HepG2 (cell line): ENCODE results near the gene SYNE3. TPM values are rescaled to one million over a fixed set of nuclear protein-coding genes. Genes with fewer than 3 reads are reported as not detected.

Source experiments
- ATF7 ChIP-seq, 2 experiments: fragments of 450-650 bp in 1 of 2; sonication (generic) in 1 of 2; formaldehyde crosslinking in 1 of 2; IDR thresholded peaks; 2 replicates each; pipeline versions ENCODE4 v1.4.0 to v1.6.1; 2016 to 2020; ENCODE audit warnings: antibody characterized with exemption in 1 of 2, mild to moderate bottlenecking in 1 of 2, missing genetic modification reagents in 1 of 2
- GFI1 ChIP-seq: sonication (generic); formaldehyde crosslinking; IDR thresholded peaks from 2 replicates; pipeline ENCODE4 v1.5.0; 2020; ENCODE audit warnings: missing genetic modification reagents, mild to moderate bottlenecking, borderline replicate concordance
- NR2F6 ChIP-seq, 2 experiments: IDR thresholded peaks; 2 replicates each; pipeline ENCODE4 v1.6.1; 2016; ENCODE audit warnings: antibody characterized with exemption in 1 of 2, mild to moderate bottlenecking in 1 of 2
- RELA ChIP-seq: sonication (generic); formaldehyde crosslinking; IDR thresholded peaks from 2 replicates; pipeline ENCODE4 v1.4.0; 2020; ENCODE audit warnings: missing genetic modification reagents
- REPIN1 ChIP-seq: sonication (generic); formaldehyde crosslinking; IDR thresholded peaks from 2 replicates; pipeline ENCODE4 v1.8.0; 2022; ENCODE audit warnings: missing genetic modification reagents, low read depth, mild to moderate bottlenecking, borderline replicate concordance
- RXRB ChIP-seq: IDR thresholded peaks from 2 replicates; pipeline ENCODE4 v1.6.1; 2016; ENCODE audit warnings: borderline replicate concordance, missing genetic modification reagents, missing compliant biosample characterization
- SMC3 ChIP-seq: IDR thresholded peaks from 2 replicates; pipeline ENCODE4 v1.6.1; 2011; ENCODE audit warnings: low read length, improper control_type of control experiment
- YY1 ChIP-seq: IDR thresholded peaks from 2 replicates; pipeline ENCODE4 v1.6.1; 2011; ENCODE audit warnings: low read length, low read depth, moderate library complexity, mild to moderate bottlenecking; ENCODE audit not compliant: insufficient read depth, insufficient replicate concordance
- ZNF501 ChIP-seq: sonication (generic); formaldehyde crosslinking; IDR thresholded peaks from 2 replicates; pipeline ENCODE4 v1.5.1; 2020; ENCODE audit warnings: mild to moderate bottlenecking, moderate library complexity, missing genetic modification reagents
- ZNF607 ChIP-seq: sonication (generic); formaldehyde crosslinking; IDR thresholded peaks from 2 replicates; pipeline ENCODE4 v1.5.1; 2020; ENCODE audit warnings: missing genetic modification reagents, mild to moderate bottlenecking, borderline replicate concordance
- polyA plus RNA-seq, 8 experiments: library from polyadenylated mRNA; depleted of rRNA in 3 of 8; stranded (reverse) in 7 of 8; unstranded in 1 of 8; fragments of >200 nt; fragmentation: Illumina TruSeq in 4 of 8; extraction: Trizol in 4 of 8; gene quantifications; 2 replicates each; pipeline versions ENCODE4 v1.2.1 to v1.2.3, GENCODE V29; 2011 to 2016; ENCODE audit warnings: low read depth in 4 of 8, missing spikeins in 1 of 8, mixed read lengths in 1 of 8; ENCODE audit not compliant: insufficient read depth in 1 of 8
- total RNA-seq, 5 experiments: library from RNA; depleted of rRNA; stranded (reverse); fragments of >200 nt; fragmentation: Illumina TruSeq; extraction: Trizol; gene quantifications; 2 replicates each; pipeline ENCODE4 v1.2.3, GENCODE V29; 2016; ENCODE audit warnings: low read depth in 1 of 5
- TF ChIP-seq, protein P1 (sequence below): sonication (generic); formaldehyde crosslinking; IDR thresholded peaks from 2 replicates; pipeline ENCODE4 v1.4.0; 2020; ENCODE audit warnings: missing genetic modification reagents, borderline replicate concordance
- TF ChIP-seq, protein P2 (sequence below): IDR thresholded peaks from 2 replicates; pipeline ENCODE4 v1.6.1; 2016; ENCODE audit warnings: control low read depth
- TF ChIP-seq, protein P3 (sequence below): sonication (generic); formaldehyde crosslinking; IDR thresholded peaks from 2 replicates; pipeline ENCODE4 v1.5.1; 2020; ENCODE audit warnings: mild to moderate bottlenecking, moderate library complexity, missing genetic modification reagents
- TF ChIP-seq, protein P4 (sequence below): sonication (generic); formaldehyde crosslinking; IDR thresholded peaks from 2 replicates; pipeline ENCODE4 v1.8.0; 2022; ENCODE audit warnings: mild to moderate bottlenecking, missing genetic modification reagents; ENCODE audit not compliant: insufficient replicate concordance
- TF ChIP-seq, protein P5 (sequence below): sonication (generic); formaldehyde crosslinking; IDR thresholded peaks from 2 replicates; pipeline ENCODE4 v1.4.0; 2020; ENCODE audit warnings: missing genetic modification reagents
- TF ChIP-seq, protein P6 (sequence below): sonication (generic); formaldehyde crosslinking; IDR thresholded peaks from 2 replicates; pipeline ENCODE4 v1.5.1; 2020; ENCODE audit warnings: missing genetic modification reagents, mild to moderate bottlenecking, borderline replicate concordance
- TF ChIP-seq, protein P7 (sequence below): IDR thresholded peaks from 2 replicates; pipeline ENCODE4 v1.6.1; 2012; ENCODE audit warnings: inconsistent platforms

SYNE3 gene
- total and polyA plus RNA-seq, 2 of the 13 experiments (the other 11 are each of a cell fraction or from before 2014, with no cell fraction given): 7.8 to 8.0 TPM

DNA sequence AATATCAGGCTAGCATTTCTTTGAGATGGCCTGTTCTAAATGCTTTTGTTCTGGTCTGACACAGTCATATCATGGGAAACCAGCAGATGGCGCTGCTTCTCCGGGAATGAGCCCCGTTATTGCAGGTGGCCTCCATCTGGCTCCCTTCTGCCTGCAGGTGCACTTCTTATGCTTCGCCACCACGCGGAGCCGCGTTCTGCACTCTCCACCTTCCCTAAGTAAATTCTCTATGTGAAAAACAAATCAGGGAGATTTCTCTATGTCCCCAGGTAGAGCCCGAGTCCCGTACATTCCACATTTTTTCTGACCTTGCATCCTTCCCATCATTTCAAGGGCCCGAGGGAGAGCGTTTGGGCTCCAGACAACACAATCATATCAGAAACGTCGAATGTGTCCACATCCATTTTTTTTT lies 44.6 kb upstream of the SYNE3 start (continued):
- TF ChIP-seq, protein P1, sequence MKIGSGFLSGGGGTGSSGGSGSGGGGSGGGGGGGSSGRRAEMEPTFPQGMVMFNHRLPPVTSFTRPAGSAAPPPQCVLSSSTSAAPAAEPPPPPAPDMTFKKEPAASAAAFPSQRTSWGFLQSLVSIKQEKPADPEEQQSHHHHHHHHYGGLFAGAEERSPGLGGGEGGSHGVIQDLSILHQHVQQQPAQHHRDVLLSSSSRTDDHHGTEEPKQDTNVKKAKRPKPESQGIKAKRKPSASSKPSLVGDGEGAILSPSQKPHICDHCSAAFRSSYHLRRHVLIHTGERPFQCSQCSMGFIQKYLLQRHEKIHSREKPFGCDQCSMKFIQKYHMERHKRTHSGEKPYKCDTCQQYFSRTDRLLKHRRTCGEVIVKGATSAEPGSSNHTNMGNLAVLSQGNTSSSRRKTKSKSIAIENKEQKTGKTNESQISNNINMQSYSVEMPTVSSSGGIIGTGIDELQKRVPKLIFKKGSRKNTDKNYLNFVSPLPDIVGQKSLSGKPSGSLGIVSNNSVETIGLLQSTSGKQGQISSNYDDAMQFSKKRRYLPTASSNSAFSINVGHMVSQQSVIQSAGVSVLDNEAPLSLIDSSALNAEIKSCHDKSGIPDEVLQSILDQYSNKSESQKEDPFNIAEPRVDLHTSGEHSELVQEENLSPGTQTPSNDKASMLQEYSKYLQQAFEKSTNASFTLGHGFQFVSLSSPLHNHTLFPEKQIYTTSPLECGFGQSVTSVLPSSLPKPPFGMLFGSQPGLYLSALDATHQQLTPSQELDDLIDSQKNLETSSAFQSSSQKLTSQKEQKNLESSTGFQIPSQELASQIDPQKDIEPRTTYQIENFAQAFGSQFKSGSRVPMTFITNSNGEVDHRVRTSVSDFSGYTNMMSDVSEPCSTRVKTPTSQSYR (CRISPR knock-in tag): no peak
- TF ChIP-seq SMC3 (peak; percentile 99), YY1 (peak; percentile 27), ZNF501 (CRISPR knock-in tag) (peak; percentile 70; the same call in 1 of the 2 replicates), RXRB (CRISPR knock-in tag) (peak; percentile 59; the same call in 1 of the 2 replicates), RELA (CRISPR knock-in tag) (0 out of 2 replicates have a peak, but pooled peaks have one; percentile 15), REPIN1 (CRISPR knock-in tag) (peak; percentile 55; the same call in 1 of the 2 replicates), NR2F6 (IDR thresholded peaks at IDR 0.05) (no peak), NR2F6 (CRISPR knock-in tag; IDR thresholded peaks at IDR 0.05) (peak; percentile 33; the same call in 1 of the 2 replicates), ATF7 (IDR thresholded peaks at IDR 0.05) (no peak), ATF7 (CRISPR knock-in tag; IDR thresholded peaks at IDR 0.05) (no peak), ZNF607 (CRISPR knock-in tag) (0 out of 2 replicates have a peak, but pooled peaks have one; percentile 45), GFI1 (CRISPR knock-in tag) (peak; percentile 38; the same call in 1 of the 2 replicates)
- TF ChIP-seq, protein P2, sequence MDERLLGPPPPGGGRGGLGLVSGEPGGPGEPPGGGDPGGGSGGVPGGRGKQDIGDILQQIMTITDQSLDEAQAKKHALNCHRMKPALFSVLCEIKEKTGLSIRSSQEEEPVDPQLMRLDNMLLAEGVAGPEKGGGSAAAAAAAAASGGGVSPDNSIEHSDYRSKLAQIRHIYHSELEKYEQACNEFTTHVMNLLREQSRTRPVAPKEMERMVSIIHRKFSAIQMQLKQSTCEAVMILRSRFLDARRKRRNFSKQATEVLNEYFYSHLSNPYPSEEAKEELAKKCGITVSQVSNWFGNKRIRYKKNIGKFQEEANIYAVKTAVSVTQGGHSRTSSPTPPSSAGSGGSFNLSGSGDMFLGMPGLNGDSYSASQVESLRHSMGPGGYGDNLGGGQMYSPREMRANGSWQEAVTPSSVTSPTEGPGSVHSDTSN (CRISPR knock-in tag): no peak
- TF ChIP-seq, protein P3, sequence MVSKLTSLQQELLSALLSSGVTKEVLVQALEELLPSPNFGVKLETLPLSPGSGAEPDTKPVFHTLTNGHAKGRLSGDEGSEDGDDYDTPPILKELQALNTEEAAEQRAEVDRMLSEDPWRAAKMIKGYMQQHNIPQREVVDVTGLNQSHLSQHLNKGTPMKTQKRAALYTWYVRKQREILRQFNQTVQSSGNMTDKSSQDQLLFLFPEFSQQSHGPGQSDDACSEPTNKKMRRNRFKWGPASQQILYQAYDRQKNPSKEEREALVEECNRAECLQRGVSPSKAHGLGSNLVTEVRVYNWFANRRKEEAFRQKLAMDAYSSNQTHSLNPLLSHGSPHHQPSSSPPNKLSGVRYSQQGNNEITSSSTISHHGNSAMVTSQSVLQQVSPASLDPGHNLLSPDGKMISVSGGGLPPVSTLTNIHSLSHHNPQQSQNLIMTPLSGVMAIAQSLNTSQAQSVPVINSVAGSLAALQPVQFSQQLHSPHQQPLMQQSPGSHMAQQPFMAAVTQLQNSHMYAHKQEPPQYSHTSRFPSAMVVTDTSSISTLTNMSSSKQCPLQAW: peak; percentile 57; the same call in 1 of the 2 replicates
- TF ChIP-seq, protein P4, sequence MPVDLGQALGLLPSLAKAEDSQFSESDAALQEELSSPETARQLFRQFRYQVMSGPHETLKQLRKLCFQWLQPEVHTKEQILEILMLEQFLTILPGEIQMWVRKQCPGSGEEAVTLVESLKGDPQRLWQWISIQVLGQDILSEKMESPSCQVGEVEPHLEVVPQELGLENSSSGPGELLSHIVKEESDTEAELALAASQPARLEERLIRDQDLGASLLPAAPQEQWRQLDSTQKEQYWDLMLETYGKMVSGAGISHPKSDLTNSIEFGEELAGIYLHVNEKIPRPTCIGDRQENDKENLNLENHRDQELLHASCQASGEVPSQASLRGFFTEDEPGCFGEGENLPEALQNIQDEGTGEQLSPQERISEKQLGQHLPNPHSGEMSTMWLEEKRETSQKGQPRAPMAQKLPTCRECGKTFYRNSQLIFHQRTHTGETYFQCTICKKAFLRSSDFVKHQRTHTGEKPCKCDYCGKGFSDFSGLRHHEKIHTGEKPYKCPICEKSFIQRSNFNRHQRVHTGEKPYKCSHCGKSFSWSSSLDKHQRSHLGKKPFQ: no peak
- TF ChIP-seq, protein P5, sequence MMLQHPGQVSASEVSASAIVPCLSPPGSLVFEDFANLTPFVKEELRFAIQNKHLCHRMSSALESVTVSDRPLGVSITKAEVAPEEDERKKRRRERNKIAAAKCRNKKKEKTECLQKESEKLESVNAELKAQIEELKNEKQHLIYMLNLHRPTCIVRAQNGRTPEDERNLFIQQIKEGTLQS: 0 out of 2 replicates have a peak, but pooled peaks have one; percentile 25
- TF ChIP-seq, protein P6, sequence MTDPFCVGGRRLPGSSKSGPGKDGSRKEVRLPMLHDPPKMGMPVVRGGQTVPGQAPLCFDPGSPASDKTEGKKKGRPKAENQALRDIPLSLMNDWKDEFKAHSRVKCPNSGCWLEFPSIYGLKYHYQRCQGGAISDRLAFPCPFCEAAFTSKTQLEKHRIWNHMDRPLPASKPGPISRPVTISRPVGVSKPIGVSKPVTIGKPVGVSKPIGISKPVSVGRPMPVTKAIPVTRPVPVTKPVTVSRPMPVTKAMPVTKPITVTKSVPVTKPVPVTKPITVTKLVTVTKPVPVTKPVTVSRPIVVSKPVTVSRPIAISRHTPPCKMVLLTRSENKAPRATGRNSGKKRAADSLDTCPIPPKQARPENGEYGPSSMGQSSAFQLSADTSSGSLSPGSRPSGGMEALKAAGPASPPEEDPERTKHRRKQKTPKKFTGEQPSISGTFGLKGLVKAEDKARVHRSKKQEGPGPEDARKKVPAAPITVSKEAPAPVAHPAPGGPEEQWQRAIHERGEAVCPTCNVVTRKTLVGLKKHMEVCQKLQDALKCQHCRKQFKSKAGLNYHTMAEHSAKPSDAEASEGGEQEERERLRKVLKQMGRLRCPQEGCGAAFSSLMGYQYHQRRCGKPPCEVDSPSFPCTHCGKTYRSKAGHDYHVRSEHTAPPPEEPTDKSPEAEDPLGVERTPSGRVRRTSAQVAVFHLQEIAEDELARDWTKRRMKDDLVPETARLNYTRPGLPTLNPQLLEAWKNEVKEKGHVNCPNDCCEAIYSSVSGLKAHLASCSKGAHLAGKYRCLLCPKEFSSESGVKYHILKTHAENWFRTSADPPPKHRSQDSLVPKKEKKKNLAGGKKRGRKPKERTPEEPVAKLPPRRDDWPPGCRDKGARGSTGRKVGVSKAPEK (CRISPR knock-in tag): peak; percentile 69; the same call in 1 of the 2 replicates
- TF ChIP-seq, protein P7, sequence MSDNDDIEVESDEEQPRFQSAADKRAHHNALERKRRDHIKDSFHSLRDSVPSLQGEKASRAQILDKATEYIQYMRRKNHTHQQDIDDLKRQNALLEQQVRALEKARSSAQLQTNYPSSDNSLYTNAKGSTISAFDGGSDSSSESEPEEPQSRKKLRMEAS: peak; percentile 53
